Measurements from ENCODE around the gene WWTR1.

Gene WWTR1

DNA sequence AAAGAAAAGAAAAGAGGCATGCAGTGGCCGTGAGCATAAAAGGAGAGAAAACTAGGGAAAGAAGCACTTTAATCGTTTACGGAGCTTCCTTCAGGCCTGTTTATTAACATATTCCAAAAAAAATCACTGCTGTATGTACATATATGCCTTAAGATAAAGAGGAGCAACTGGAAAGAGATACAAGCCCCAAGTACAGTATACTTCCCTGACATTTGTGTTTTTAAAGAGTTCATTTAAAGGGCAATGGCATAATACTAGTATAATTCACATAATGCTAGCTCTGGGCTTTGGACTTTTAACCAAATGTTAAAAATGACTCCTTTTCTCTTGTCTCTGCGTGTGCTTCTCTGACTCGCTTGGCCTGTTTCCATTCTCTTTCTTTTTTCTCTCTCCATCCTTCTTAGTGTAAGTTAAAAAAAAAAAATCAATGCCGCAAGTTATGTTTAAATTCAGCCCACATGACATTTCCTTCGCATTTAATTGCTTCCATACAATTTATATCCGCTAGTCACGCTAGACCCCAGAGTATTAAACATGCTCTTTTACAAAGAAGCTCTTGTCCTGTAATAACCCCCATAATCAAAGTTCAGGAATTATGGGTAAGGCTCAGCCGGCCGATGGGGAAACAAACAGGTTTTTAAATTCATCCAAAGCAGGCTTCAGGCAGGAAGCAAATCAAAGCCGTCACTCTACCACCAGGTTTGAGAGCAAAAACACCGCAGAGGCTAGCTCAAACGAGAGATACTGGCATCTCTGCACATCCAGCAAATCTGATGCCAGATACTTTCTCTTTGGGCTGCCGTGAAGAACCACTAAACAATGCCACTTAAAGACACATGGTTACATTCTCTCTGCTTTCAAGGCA, 19.4 kb downstream of the WWTR1 start:
- peak; percentile 56 for DNase-seq (ENCODE audit: low read depth)
- peak overlapping the region; percentile 40 for H3K4me3 ChIP-seq (ENCODE audit: low read depth, low read length)
- TF ChIP-seq, protein P1, sequence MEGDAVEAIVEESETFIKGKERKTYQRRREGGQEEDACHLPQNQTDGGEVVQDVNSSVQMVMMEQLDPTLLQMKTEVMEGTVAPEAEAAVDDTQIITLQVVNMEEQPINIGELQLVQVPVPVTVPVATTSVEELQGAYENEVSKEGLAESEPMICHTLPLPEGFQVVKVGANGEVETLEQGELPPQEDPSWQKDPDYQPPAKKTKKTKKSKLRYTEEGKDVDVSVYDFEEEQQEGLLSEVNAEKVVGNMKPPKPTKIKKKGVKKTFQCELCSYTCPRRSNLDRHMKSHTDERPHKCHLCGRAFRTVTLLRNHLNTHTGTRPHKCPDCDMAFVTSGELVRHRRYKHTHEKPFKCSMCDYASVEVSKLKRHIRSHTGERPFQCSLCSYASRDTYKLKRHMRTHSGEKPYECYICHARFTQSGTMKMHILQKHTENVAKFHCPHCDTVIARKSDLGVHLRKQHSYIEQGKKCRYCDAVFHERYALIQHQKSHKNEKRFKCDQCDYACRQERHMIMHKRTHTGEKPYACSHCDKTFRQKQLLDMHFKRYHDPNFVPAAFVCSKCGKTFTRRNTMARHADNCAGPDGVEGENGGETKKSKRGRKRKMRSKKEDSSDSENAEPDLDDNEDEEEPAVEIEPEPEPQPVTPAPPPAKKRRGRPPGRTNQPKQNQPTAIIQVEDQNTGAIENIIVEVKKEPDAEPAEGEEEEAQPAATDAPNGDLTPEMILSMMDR (conservative IDR thresholded peaks at IDR 0.05; ENCODE audit: low read depth, low read length) = no peak

- no peak overlapping the region for H3K4me3 ChIP-seq (ENCODE audit: low read depth, low read length)
- TF ChIP-seq, protein P1 (conservative IDR thresholded peaks at IDR 0.05; ENCODE audit: low read depth, low read length) = no peak
- DNase-seq (ENCODE audit: low read depth) = no peak
Measured at GRCh38 chr3:149635396-149635795, 22.4 kb downstream of the WWTR1 start.

- TF ChIP-seq, protein P1 (conservative IDR thresholded peaks at IDR 0.05; ENCODE audit: low read depth, low read length) = no peak
- no peak for DNase-seq (ENCODE audit: low read depth)
Measured at GRCh38 chr3:149634573-149634972, 23.3 kb downstream of the WWTR1 start.

GRCh38 chr3:149634072-149634471, 23.8 kb downstream of the WWTR1 start:
- no peak for DNase-seq (ENCODE audit: low read depth)
- H3K4me3 ChIP-seq (ENCODE audit: low read depth, low read length) = no peak overlapping the region
- TF ChIP-seq, protein P1 (conservative IDR thresholded peaks at IDR 0.05; ENCODE audit: low read depth, low read length) = no peak

More at GRCh38 chr3:149634573-149634972, 23.3 kb downstream of the WWTR1 start:
- no peak overlapping the region for H3K4me3 ChIP-seq (ENCODE audit: low read depth, low read length)

DNA sequence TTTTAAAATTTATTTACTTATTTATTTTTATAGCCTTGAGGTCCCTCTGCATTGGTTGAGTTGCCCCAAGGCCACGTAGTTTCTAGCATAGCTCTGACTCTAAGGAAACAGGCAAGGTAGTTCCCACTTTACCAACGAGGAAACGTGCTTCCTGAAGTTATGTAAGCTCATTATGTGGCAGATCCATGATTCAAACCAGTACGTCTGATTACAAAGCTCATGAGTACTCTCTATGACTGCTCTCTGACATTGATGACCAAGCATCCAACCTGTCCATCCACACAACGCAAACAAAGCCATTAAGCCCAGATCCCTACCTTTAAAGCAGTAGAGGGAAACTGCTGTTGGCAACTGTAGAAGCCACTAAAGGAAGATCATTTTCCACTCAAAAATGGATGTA, 25.6 kb downstream of the WWTR1 start:
- DNase-seq (ENCODE audit: low read depth) = no peak
- TF ChIP-seq, protein P1 (conservative IDR thresholded peaks at IDR 0.05; ENCODE audit: low read depth, low read length) = no peak
- no peak overlapping the region for H3K4me3 ChIP-seq (ENCODE audit: low read depth, low read length)

DNA sequence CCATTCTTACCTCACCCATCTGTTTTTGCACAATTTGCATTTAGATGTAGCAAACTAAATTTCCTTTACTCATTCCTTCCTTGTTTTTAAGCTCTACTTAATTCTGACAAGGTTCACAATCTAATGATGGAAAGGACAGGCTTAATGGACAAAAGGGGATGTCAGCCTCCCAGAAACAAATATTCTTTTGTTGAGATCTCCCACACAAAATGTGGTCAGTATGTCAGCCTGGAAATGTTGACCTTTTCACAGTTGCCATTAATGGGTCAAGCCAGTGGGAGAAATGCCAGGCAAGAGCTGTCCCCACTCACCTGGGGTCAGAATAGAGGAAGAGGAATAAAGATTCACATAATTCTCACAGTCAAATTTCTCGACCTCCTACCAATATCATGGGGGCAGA, 27.0 kb downstream of the WWTR1 start:
- no peak for DNase-seq (ENCODE audit: low read depth)
- TF ChIP-seq, protein P1 (conservative IDR thresholded peaks at IDR 0.05; ENCODE audit: low read depth, low read length) = no peak
- no peak overlapping the region for H3K4me3 ChIP-seq (ENCODE audit: low read depth, low read length)

Measured in choroid plexus epithelial cell (primary cell).